Measurements from ENCODE around the gene P2RX6.

The P2RX6 gene

GRCh38 chr22:20987375-20987774, 27.6 kb upstream of the P2RX6 start:
- H3K9ac ChIP-seq (ENCODE audit: low read depth, low read length): no peak overlapping the region
- H3K36me3 ChIP-seq (ENCODE audit: insufficient read depth, low read length): no peaks in the 10 kb centered on the region
- no peaks in the 10 kb centered on the region for H3K4me1 ChIP-seq (ENCODE audit: insufficient read depth, low read length)
- no peaks in the 10 kb centered on the region for H3K9me3 ChIP-seq (ENCODE audit: control insufficient read depth, insufficient read depth, low read length)

GRCh38 chr22:20988573-20989322, 26.2 kb upstream of the P2RX6 start:
- Histone ChIP-seq H3K9me3 (ENCODE audit: control insufficient read depth, insufficient read depth, low read length) (no peaks in the 10 kb centered on the region), H3K4me1 (ENCODE audit: insufficient read depth, low read length) (no peaks in the 10 kb centered on the region), H3K36me3 (ENCODE audit: insufficient read depth, low read length) (no peaks in the 10 kb centered on the region), H3K9ac (ENCODE audit: low read depth, low read length) (no peak overlapping the region)

GRCh38 chr22:20989323-20990138, 25.4 kb upstream of the P2RX6 start:
- no peaks in the 10 kb centered on the region for H3K4me1 ChIP-seq (ENCODE audit: insufficient read depth, low read length)
- no peaks in the 10 kb centered on the region for H3K36me3 ChIP-seq (ENCODE audit: insufficient read depth, low read length)
- no peak overlapping the region for H3K9ac ChIP-seq (ENCODE audit: low read depth, low read length)
- H3K9me3 ChIP-seq (ENCODE audit: control insufficient read depth, insufficient read depth, low read length): no peaks in the 10 kb centered on the region

- H3K9ac ChIP-seq (ENCODE audit: low read depth, low read length): no peak overlapping the region
- H3K36me3 ChIP-seq (ENCODE audit: insufficient read depth, low read length): no peaks in the 10 kb centered on the region
- no peaks in the 10 kb centered on the region for H3K4me1 ChIP-seq (ENCODE audit: insufficient read depth, low read length)
- no peaks in the 10 kb centered on the region for H3K9me3 ChIP-seq (ENCODE audit: control insufficient read depth, insufficient read depth, low read length)
These were observed 24.5 kb upstream of the P2RX6 start for GRCh38 chr22:20990184-20991180.

- Histone ChIP-seq H3K36me3 (ENCODE audit: insufficient read depth, low read length) (no peaks in the 10 kb centered on the region), H3K9me3 (ENCODE audit: control insufficient read depth, insufficient read depth, low read length) (no peaks in the 10 kb centered on the region), H3K9ac (ENCODE audit: low read depth, low read length) (no peak overlapping the region), H3K4me1 (ENCODE audit: insufficient read depth, low read length) (no peaks in the 10 kb centered on the region)
These were observed 23.5 kb upstream of the P2RX6 start for GRCh38 chr22:20991252-20992055.

- Histone ChIP-seq H3K4me1 (ENCODE audit: insufficient read depth, low read length) (no peaks in the 10 kb centered on the region), H3K9me3 (ENCODE audit: control insufficient read depth, insufficient read depth, low read length) (no peaks in the 10 kb centered on the region), H3K9ac (ENCODE audit: low read depth, low read length) (no peak overlapping the region), H3K36me3 (ENCODE audit: insufficient read depth, low read length) (no peaks in the 10 kb centered on the region)
These were observed 22.9 kb upstream of the P2RX6 start for GRCh38 chr22:20992056-20992442.

GRCh38 chr22:20992456-20993303, 22.3 kb upstream of the P2RX6 start:
- H3K9me3 ChIP-seq (ENCODE audit: control insufficient read depth, insufficient read depth, low read length): no peaks in the 10 kb centered on the region
- H3K9ac ChIP-seq (ENCODE audit: low read depth, low read length): no peak overlapping the region
- H3K4me1 ChIP-seq (ENCODE audit: insufficient read depth, low read length): no peaks in the 10 kb centered on the region
- no peaks in the 10 kb centered on the region for H3K36me3 ChIP-seq (ENCODE audit: insufficient read depth, low read length)

GRCh38 chr22:20993304-20994127, 21.4 kb upstream of the P2RX6 start:
- no peaks in the 10 kb centered on the region for H3K9me3 ChIP-seq (ENCODE audit: control insufficient read depth, insufficient read depth, low read length)
- no peak overlapping the region for H3K9ac ChIP-seq (ENCODE audit: low read depth, low read length)
- no peaks in the 10 kb centered on the region for H3K4me1 ChIP-seq (ENCODE audit: insufficient read depth, low read length)
- no peaks in the 10 kb centered on the region for H3K36me3 ChIP-seq (ENCODE audit: insufficient read depth, low read length)

- no peaks in the 10 kb centered on the region for H3K9me3 ChIP-seq (ENCODE audit: control insufficient read depth, insufficient read depth, low read length)
- H3K36me3 ChIP-seq (ENCODE audit: insufficient read depth, low read length): no peaks in the 10 kb centered on the region; the same call in 1 of the 2 replicates
- no peaks in the 10 kb centered on the region for H3K4me1 ChIP-seq (ENCODE audit: insufficient read depth, low read length)
- H3K9ac ChIP-seq (ENCODE audit: low read depth, low read length): no peak overlapping the region
These were observed 20.6 kb upstream of the P2RX6 start for GRCh38 chr22:20994128-20994901.

- Histone ChIP-seq H3K4me1 (ENCODE audit: insufficient read depth, low read length) (no peaks in the 10 kb centered on the region), H3K9me3 (ENCODE audit: control insufficient read depth, insufficient read depth, low read length) (no peaks in the 10 kb centered on the region), H3K9ac (ENCODE audit: low read depth, low read length) (no peak overlapping the region), H3K36me3 (ENCODE audit: insufficient read depth, low read length) (no peaks in the 10 kb centered on the region; the same call in 1 of the 2 replicates)
These were observed 20.1 kb upstream of the P2RX6 start for GRCh38 chr22:20994902-20995241.

GRCh38 chr22:20995329-20996030, 19.5 kb upstream of the P2RX6 start:
- Histone ChIP-seq H3K36me3 (ENCODE audit: insufficient read depth, low read length) (no peaks in the 10 kb centered on the region; the same call in 1 of the 2 replicates), H3K4me1 (ENCODE audit: insufficient read depth, low read length) (no peaks in the 10 kb centered on the region; the same call in 1 of the 2 replicates), H3K9me3 (ENCODE audit: control insufficient read depth, insufficient read depth, low read length) (no peaks in the 10 kb centered on the region), H3K9ac (ENCODE audit: low read depth, low read length) (no peak overlapping the region)

Measured in ES-I3 (cell line).